ENCODE data around the gene CYB561A3. TPM values are rescaled to one million over a fixed set of nuclear protein-coding genes. Genes with fewer than 3 reads are reported as not detected.

The CYB561A3 gene
- total RNA-seq, 2 donors from 2014 or later, result 17.3 to 22.8 TPM

GRCh38 chr11:61305417-61305816, 56.3 kb downstream of the CYB561A3 start:
- TF ChIP-seq, protein P1, sequence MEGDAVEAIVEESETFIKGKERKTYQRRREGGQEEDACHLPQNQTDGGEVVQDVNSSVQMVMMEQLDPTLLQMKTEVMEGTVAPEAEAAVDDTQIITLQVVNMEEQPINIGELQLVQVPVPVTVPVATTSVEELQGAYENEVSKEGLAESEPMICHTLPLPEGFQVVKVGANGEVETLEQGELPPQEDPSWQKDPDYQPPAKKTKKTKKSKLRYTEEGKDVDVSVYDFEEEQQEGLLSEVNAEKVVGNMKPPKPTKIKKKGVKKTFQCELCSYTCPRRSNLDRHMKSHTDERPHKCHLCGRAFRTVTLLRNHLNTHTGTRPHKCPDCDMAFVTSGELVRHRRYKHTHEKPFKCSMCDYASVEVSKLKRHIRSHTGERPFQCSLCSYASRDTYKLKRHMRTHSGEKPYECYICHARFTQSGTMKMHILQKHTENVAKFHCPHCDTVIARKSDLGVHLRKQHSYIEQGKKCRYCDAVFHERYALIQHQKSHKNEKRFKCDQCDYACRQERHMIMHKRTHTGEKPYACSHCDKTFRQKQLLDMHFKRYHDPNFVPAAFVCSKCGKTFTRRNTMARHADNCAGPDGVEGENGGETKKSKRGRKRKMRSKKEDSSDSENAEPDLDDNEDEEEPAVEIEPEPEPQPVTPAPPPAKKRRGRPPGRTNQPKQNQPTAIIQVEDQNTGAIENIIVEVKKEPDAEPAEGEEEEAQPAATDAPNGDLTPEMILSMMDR (conservative IDR thresholded peaks at IDR 0.05), result no peak
- Mint-ChIP-seq H3K36me3 (ENCODE audit: low read depth) (peaks cover 44% of the 10 kb centered on the region), H3K27me3 (ENCODE audit: insufficient read depth) (no peaks in the 10 kb centered on the region), H3K4me3 (no peak overlapping the region), H3K27ac (no peak overlapping the region), H3K4me1 (no peaks in the 10 kb centered on the region), H3K9me3 (no peaks in the 10 kb centered on the region)
- H3K9me3 ChIP-seq (ENCODE audit: control insufficient read depth, low read length), result no peaks in the 10 kb centered on the region
- WGBS, 2 experiments (ENCODE audit: insufficient coverage in 1 of 2, insufficient read length in 1 of 2), result 88 to 94% methylated on average over 6 to 7 of the region's 7 CpGs
- no peak for DNase-seq
- no peak overlapping the region for H3K4me3 ChIP-seq (ENCODE audit: low read length)
- no peaks in the 10 kb centered on the region for H3K27me3 ChIP-seq (ENCODE audit: control insufficient read depth, insufficient read depth, low read length, poor library complexity, severe bottlenecking)
- H3K9ac ChIP-seq (ENCODE audit: extremely low read depth, low read length, poor library complexity, severe bottlenecking), result no peak overlapping the region
- no peaks in the 10 kb centered on the region for H3K4me1 ChIP-seq (ENCODE audit: control insufficient read depth, insufficient read depth, low read length)
- peaks cover 95% of the 10 kb centered on the region for H3K36me3 ChIP-seq (ENCODE audit: control insufficient read depth, insufficient read depth, low read length)
- no peak overlapping the region for H3K27ac ChIP-seq (ENCODE audit: low read depth, low read length)

- H3K27ac Mint-ChIP-seq, result no peak overlapping the region
- 97 to 100% methylated on average over 6 to 9 of the region's 9 CpGs for WGBS, 2 experiments (ENCODE audit: insufficient coverage in 1 of 2, insufficient read length in 1 of 2)
- no peak overlapping the region for H3K9ac ChIP-seq (ENCODE audit: extremely low read depth, low read length, poor library complexity, severe bottlenecking)
- no peaks in the 10 kb centered on the region for H3K9me3 ChIP-seq (ENCODE audit: control insufficient read depth, low read length)
- no peak overlapping the region for H3K4me3 Mint-ChIP-seq
- no peak overlapping the region for H3K27ac ChIP-seq (ENCODE audit: low read depth, low read length)
- peaks cover 55% of the 10 kb centered on the region for H3K36me3 Mint-ChIP-seq (ENCODE audit: low read depth)
- H3K9me3 Mint-ChIP-seq, result no peaks in the 10 kb centered on the region
- no peaks in the 10 kb centered on the region for H3K27me3 ChIP-seq (ENCODE audit: control insufficient read depth, insufficient read depth, low read length, poor library complexity, severe bottlenecking)
- H3K4me1 ChIP-seq (ENCODE audit: control insufficient read depth, insufficient read depth, low read length), result no peaks in the 10 kb centered on the region
- H3K36me3 ChIP-seq (ENCODE audit: control insufficient read depth, insufficient read depth, low read length), result peaks cover 94% of the 10 kb centered on the region
- H3K4me3 ChIP-seq (ENCODE audit: low read length), result no peak overlapping the region
- DNase-seq, result no peak
- TF ChIP-seq, protein P1 (conservative IDR thresholded peaks at IDR 0.05), result no peak
- no peaks in the 10 kb centered on the region for H3K4me1 Mint-ChIP-seq
- H3K27me3 Mint-ChIP-seq (ENCODE audit: insufficient read depth), result no peaks in the 10 kb centered on the region
These were observed 58.0 kb downstream of the CYB561A3 start for GRCh38 chr11:61303725-61304124.

DNA sequence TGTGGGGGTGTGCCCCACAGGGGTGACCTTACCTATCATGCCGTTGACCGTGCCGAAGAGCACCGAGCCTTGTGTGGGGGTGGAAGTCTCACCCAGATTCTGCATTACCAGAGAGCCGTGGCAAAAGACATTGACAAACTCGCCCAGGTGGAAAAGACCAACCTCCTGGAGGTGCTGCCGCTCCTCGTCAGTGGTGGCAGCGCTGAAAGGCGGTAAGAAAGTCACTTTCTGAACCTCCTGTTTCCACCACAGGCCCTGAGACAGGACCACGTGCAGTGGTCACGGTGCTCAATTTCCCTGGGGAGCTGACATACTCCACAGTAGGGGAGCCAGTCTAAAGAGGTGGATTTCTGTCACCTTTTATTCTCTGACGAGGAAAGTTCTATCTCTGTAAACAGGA, 59.1 kb downstream of the CYB561A3 start:
- no peaks in the 10 kb centered on the region for H3K9me3 ChIP-seq (ENCODE audit: control insufficient read depth, low read length)
- Mint-ChIP-seq H3K27me3 (ENCODE audit: insufficient read depth) (no peaks in the 10 kb centered on the region), H3K27ac (no peak overlapping the region), H3K9me3 (no peaks in the 10 kb centered on the region), H3K36me3 (ENCODE audit: low read depth) (peaks cover 63% of the 10 kb centered on the region), H3K4me1 (no peaks in the 10 kb centered on the region), H3K4me3 (no peak overlapping the region)
- H3K27me3 ChIP-seq (ENCODE audit: control insufficient read depth, insufficient read depth, low read length, poor library complexity, severe bottlenecking), result no peaks in the 10 kb centered on the region
- H3K9ac ChIP-seq (ENCODE audit: extremely low read depth, low read length, poor library complexity, severe bottlenecking), result no peak overlapping the region
- TF ChIP-seq, protein P1 (conservative IDR thresholded peaks at IDR 0.05), result no peak
- no peak overlapping the region for H3K27ac ChIP-seq (ENCODE audit: low read depth, low read length)
- no peak overlapping the region for H3K4me3 ChIP-seq (ENCODE audit: low read length)
- WGBS, 2 experiments (ENCODE audit: insufficient coverage in 1 of 2, insufficient read length in 1 of 2), result 94 to 97% methylated on average over 11 to 13 of the region's 13 CpGs
- no peaks in the 10 kb centered on the region for H3K4me1 ChIP-seq (ENCODE audit: control insufficient read depth, insufficient read depth, low read length)
- peaks cover 94% of the 10 kb centered on the region for H3K36me3 ChIP-seq (ENCODE audit: control insufficient read depth, insufficient read depth, low read length)
- DNase-seq, result no peak

Other genes starting within 250 kb of the CYB561A3 start
- 10 to 100 TPM; 23.9 to 26.7 TPM for gene VPS37C, start 200.5 kb downstream of the CYB561A3 start, total RNA-seq
- gene PGA3, start 158.4 kb downstream of the CYB561A3 start, total RNA-seq, result not detected
- under 1 TPM in 1 of 2 donors, not detected in 1; 0.62 TPM for gene PGA4, start 139.5 kb downstream of the CYB561A3 start, total RNA-seq
- under 1 TPM; 0.75 to 0.93 TPM for gene PGA5, start 120.7 kb downstream of the CYB561A3 start, total RNA-seq
- gene VWCE, start 66.6 kb downstream of the CYB561A3 start, total RNA-seq, result 10 to 100 TPM in 1 of 2 donors, 1 to 10 TPM in 1; 7.2 to 13.3 TPM
- gene DDB1, start 28.8 kb downstream of the CYB561A3 start, total RNA-seq, result 100 to 1,000 TPM; 244 to 251 TPM
- gene TKFC, start 28.7 kb downstream of the CYB561A3 start, total RNA-seq, result 100 to 1,000 TPM in 1 of 2 donors, 10 to 100 TPM in 1; 93.7 to 116 TPM
- 10 to 100 TPM; 26.5 to 29.3 TPM for gene TMEM138, start 492 bp upstream of the CYB561A3 start, total RNA-seq
- gene TMEM216, start 30.7 kb upstream of the CYB561A3 start, total RNA-seq, result 10 to 100 TPM; 22.6 to 26.6 TPM
- 100 to 1,000 TPM; 108 to 117 TPM for gene CPSF7, start 68.1 kb upstream of the CYB561A3 start, total RNA-seq
- gene SDHAF2, start 68.2 kb upstream of the CYB561A3 start, total RNA-seq, result 10 to 100 TPM; 41.4 to 45.4 TPM
- gene LRRC10B, start 146.9 kb upstream of the CYB561A3 start, total RNA-seq, result under 1 TPM; 0.11 to 0.69 TPM
- gene SYT7, start 219.2 kb upstream of the CYB561A3 start, total RNA-seq, result 1 to 10 TPM; 2.0 to 3.4 TPM